Measurements from ENCODE around the gene SLC38A2.

Gene SLC38A2

DNA sequence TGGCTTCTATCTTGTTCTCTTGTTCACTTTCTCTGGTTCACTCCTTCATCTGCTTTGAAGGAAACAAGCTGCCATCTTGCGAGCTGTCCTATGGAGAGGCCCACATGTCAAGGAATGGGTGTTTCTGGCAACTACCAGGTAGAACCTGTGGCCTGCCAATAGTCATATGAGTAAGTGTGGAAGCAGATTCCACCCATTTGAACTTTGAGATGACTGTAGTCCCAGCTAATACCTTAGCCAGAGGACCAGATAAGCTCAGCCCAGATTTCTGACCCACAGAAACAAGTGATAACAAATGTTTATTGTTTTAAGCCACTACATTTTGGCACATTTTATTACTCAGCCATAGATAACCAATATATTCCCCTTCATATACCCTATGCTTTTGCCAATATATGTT is 4.0 kb upstream of the SLC38A2 start:
- Histone ChIP-seq H2AK5ac (ENCODE audit: low read length) (no peak overlapping the region), H2BK5ac (ENCODE audit: low read depth, low read length, poor library complexity) (no peak overlapping the region), H3K14ac (ENCODE audit: low read length) (no peak overlapping the region), H3K27me3 (ENCODE audit: insufficient read depth, low read length) (no peaks in the 10 kb centered on the region), H3K18ac (ENCODE audit: low read length) (no peak overlapping the region), H4K8ac (ENCODE audit: low read depth, low read length) (no peak overlapping the region), H3K4ac (ENCODE audit: low read depth, low read length) (no peak overlapping the region), H3K36me3 (ENCODE audit: control insufficient read depth in 1 of 2, insufficient read depth in 2 of 2, low read length in 2 of 2) (peaks cover 0 to 2% of the 10 kb centered on the region in 2 experiments), H3K27ac (ENCODE audit: low read depth, low read length) (no peak overlapping the region), H3K9me3 (ENCODE audit: insufficient read depth, low read depth, low read length) (no peaks in the 10 kb centered on the region), H2BK120ac (ENCODE audit: insufficient read depth, low read length, poor library complexity) (no peak overlapping the region), H2AFZ (ENCODE audit: insufficient read depth, low read length, poor library complexity) (no peak overlapping the region), H2BK12ac (ENCODE audit: low read length) (no peak overlapping the region), H4K12ac (ENCODE audit: low read depth, low read length) (no peak overlapping the region), H3K9ac (ENCODE audit: low read length) (no peak overlapping the region), H3K4me2 (ENCODE audit: low read length) (no peak overlapping the region), H3K79me2 (ENCODE audit: control insufficient read depth, insufficient read depth, low read length, poor library complexity) (peaks cover 8% of the 10 kb centered on the region), H4K91ac (ENCODE audit: low read depth, low read length) (no peak overlapping the region), H3K4me1 (ENCODE audit: control insufficient read depth in 1 of 2, insufficient read depth in 2 of 2, low read length in 2 of 2) (peaks cover 6 to 7% of the 10 kb centered on the region in 2 experiments), H3K4me3 (ENCODE audit: low read depth, low read length) (no peak overlapping the region), H3K79me1 (ENCODE audit: low read length) (peaks cover 14% of the 10 kb centered on the region), H3K23ac (ENCODE audit: low read length) (no peak overlapping the region)
- no peak for DNase-seq
- WGBS (ENCODE audit: extremely low coverage, insufficient coverage, insufficient read length): no CpG with 5 or more reads among the region's 1 CpG

DNA sequence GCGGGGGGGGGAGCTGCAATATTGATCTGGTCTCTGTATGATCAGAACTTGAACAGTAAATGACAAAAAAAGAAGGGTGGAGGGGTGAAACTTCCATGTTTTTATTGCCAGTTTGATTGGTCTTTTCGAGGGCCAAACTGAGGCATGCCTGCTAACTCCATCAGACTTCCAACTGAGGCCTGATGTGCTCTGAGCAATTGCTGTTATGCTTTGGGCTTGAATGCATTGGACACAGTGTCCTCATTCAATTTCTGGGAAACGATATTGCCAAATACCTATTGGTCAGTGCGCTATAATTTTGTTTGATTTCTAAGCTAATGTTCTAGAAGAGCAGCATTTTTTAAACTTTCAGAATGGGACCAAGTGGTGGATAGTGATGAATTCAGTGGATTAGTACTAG is 2.1 kb upstream of the SLC38A2 start:
- H3K79me1 ChIP-seq (ENCODE audit: low read length): peaks cover 19% of the 10 kb centered on the region
- H2BK5ac ChIP-seq (ENCODE audit: low read depth, low read length, poor library complexity): no peak overlapping the region
- no peak for DNase-seq

DNA sequence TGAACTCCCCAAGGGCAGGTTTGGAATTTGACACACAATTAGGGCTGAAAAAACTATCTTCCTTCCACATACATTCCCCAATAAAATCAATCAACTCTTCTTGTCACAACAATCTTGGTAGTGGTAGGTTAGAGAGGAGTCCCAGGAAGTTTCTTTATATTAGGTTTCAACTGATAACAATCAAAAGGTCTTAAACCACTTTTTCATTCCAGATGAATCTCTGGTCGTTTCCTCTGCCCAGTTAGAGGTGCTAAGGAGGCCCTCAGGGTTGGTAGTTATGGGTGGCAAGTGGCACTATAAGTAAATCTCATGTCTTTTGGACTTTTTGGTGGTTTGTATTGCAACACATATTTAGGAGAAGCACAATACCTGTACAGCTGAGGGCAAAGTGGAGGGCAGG is 1.7 kb upstream of the SLC38A2 start:
- H3K4me3 ChIP-seq (ENCODE audit: low read depth, low read length): no peak overlapping the region
- H3K36me3 ChIP-seq (ENCODE audit: control insufficient read depth in 1 of 2, insufficient read depth in 2 of 2, low read length in 2 of 2): peaks cover 8 to 9% of the 10 kb centered on the region in 2 experiments
- no CpG with 5 or more reads among the region's 1 CpG for WGBS (ENCODE audit: extremely low coverage, insufficient coverage, insufficient read length)
- H3K23ac ChIP-seq (ENCODE audit: low read length): no peak overlapping the region
- no peak overlapping the region for H2AK5ac ChIP-seq (ENCODE audit: low read length)
- no peaks in the 10 kb centered on the region for H3K9me3 ChIP-seq (ENCODE audit: insufficient read depth, low read depth, low read length)
- H3K4me1 ChIP-seq (ENCODE audit: control insufficient read depth in 1 of 2, insufficient read depth in 2 of 2, low read length in 2 of 2): peaks cover 6 to 7% of the 10 kb centered on the region in 2 experiments
- peaks cover 19% of the 10 kb centered on the region for H3K79me1 ChIP-seq (ENCODE audit: low read length)
- H2BK120ac ChIP-seq (ENCODE audit: insufficient read depth, low read length, poor library complexity): no peak overlapping the region
- no peak overlapping the region for H3K27ac ChIP-seq (ENCODE audit: low read depth, low read length)
- no peaks in the 10 kb centered on the region for H3K27me3 ChIP-seq (ENCODE audit: insufficient read depth, low read length)
- H3K9ac ChIP-seq (ENCODE audit: low read length): no peak overlapping the region
- no peak overlapping the region for H4K91ac ChIP-seq (ENCODE audit: low read depth, low read length)
- H3K14ac ChIP-seq (ENCODE audit: low read length): no peak overlapping the region
- H2BK12ac ChIP-seq (ENCODE audit: low read length): no peak overlapping the region
- peaks cover 15% of the 10 kb centered on the region for H3K79me2 ChIP-seq (ENCODE audit: control insufficient read depth, insufficient read depth, low read length, poor library complexity)
- no peak overlapping the region for H2BK5ac ChIP-seq (ENCODE audit: low read depth, low read length, poor library complexity)
- no peak overlapping the region for H4K8ac ChIP-seq (ENCODE audit: low read depth, low read length)
- no peak overlapping the region for H3K4me2 ChIP-seq (ENCODE audit: low read length)
- no peak for DNase-seq
- no peak overlapping the region for H3K4ac ChIP-seq (ENCODE audit: low read depth, low read length)
- no peak overlapping the region for H4K12ac ChIP-seq (ENCODE audit: low read depth, low read length)
- no peak overlapping the region for H3K18ac ChIP-seq (ENCODE audit: low read length)
- H2AFZ ChIP-seq (ENCODE audit: insufficient read depth, low read length, poor library complexity): no peak overlapping the region

More for the DNA sequence above, 2.1 kb upstream of the SLC38A2 start:
- Histone ChIP-seq H3K4me1 (ENCODE audit: control insufficient read depth in 1 of 2, insufficient read depth in 2 of 2, low read length in 2 of 2) (peaks cover 6 to 7% of the 10 kb centered on the region in 2 experiments), H3K27ac (ENCODE audit: low read depth, low read length) (no peak overlapping the region), H4K91ac (ENCODE audit: low read depth, low read length) (no peak overlapping the region), H3K14ac (ENCODE audit: low read length) (no peak overlapping the region), H3K4ac (ENCODE audit: low read depth, low read length) (no peak overlapping the region), H3K27me3 (ENCODE audit: insufficient read depth, low read length) (no peaks in the 10 kb centered on the region), H3K4me2 (ENCODE audit: low read length) (no peak overlapping the region), H4K8ac (ENCODE audit: low read depth, low read length) (no peak overlapping the region), H2BK120ac (ENCODE audit: insufficient read depth, low read length, poor library complexity) (no peak overlapping the region), H4K12ac (ENCODE audit: low read depth, low read length) (no peak overlapping the region), H3K23ac (ENCODE audit: low read length) (no peak overlapping the region), H2AFZ (ENCODE audit: insufficient read depth, low read length, poor library complexity) (no peak overlapping the region), H2BK12ac (ENCODE audit: low read length) (no peak overlapping the region), H2AK5ac (ENCODE audit: low read length) (no peak overlapping the region), H3K79me2 (ENCODE audit: control insufficient read depth, insufficient read depth, low read length, poor library complexity) (peaks cover 15% of the 10 kb centered on the region), H3K18ac (ENCODE audit: low read length) (no peak overlapping the region), H3K36me3 (ENCODE audit: control insufficient read depth in 1 of 2, insufficient read depth in 2 of 2, low read length in 2 of 2) (peaks cover 8% of the 10 kb centered on the region in 2 experiments), H3K9me3 (ENCODE audit: insufficient read depth, low read depth, low read length) (no peaks in the 10 kb centered on the region), H3K9ac (ENCODE audit: low read length) (no peak overlapping the region), H3K4me3 (ENCODE audit: low read depth, low read length) (no peak overlapping the region)
- no CpG with 5 or more reads among the region's 4 CpGs for WGBS (ENCODE audit: extremely low coverage, insufficient coverage, insufficient read length)

DNA sequence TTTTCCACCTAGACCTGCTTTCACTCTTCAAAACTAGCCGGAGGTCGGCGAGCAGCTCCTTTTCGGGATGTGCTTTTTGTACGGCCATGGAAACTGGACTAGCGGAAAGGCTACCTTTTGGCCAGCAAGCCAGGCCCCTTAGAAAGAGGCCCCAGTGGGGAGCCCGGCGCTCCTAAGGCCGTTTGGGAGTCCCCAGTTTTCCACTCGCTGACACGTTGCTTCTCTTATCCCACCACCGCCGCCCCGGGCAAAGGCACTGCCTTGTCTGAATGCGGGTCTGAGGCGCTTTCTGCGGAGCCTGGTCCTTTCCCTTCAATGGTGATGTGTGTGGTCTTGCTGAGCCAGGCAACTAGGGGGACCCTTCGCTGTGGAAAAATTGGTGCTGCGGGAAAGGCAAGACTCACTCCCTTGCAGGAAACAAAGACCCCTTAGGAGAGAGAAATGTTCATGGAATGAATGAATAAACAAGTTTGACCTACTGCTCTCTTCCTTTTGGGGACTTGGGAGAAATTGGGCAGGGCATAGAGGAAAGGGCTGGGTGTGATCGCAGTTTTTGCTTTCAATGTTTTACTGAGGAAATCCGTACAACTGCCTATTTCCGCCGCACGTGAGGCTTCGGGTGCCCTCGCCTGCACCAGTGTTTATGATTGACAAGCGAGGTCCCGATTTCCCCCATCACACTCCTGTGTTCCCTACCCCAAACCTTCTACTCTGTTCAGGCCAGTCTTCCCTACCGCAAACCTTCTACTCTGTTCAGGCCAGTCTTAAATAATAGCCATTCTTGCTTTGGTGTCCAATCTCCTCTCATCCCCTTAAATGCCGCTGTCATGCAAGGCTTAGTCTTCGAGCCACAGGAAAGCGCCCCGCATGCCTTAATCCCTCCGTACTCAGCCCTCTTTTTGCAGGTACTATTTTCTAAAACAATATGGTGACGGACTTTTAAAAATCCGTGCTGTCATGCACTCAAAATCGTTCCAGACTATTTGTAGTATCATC is 1.0 kb upstream of the SLC38A2 start:
- no peaks in the 10 kb centered on the region for H3K9me3 ChIP-seq (ENCODE audit: insufficient read depth, low read depth, low read length)
- H2AK5ac ChIP-seq (ENCODE audit: low read length): peak overlapping the region; percentile 5
- peak overlapping the region; percentile 97 for H3K4me2 ChIP-seq (ENCODE audit: low read length)
- peak overlapping the region; percentile 26 for H2BK5ac ChIP-seq (ENCODE audit: low read depth, low read length, poor library complexity)
- H3K27me3 ChIP-seq (ENCODE audit: insufficient read depth, low read length): no peaks in the 10 kb centered on the region
- peak overlapping the region; percentile 37 for H3K18ac ChIP-seq (ENCODE audit: low read length)
- H3K79me1 ChIP-seq (ENCODE audit: low read length): peaks cover 19% of the 10 kb centered on the region
- H3K4me1 ChIP-seq (ENCODE audit: control insufficient read depth in 1 of 2, insufficient read depth in 2 of 2, low read length in 2 of 2): peaks cover 6 to 7% of the 10 kb centered on the region in 2 experiments
- peak overlapping the region; percentile 34 for H2BK120ac ChIP-seq (ENCODE audit: insufficient read depth, low read length, poor library complexity)
- peaks cover 8 to 14% of the 10 kb centered on the region in 2 experiments for H3K36me3 ChIP-seq (ENCODE audit: control insufficient read depth in 1 of 2, insufficient read depth in 2 of 2, low read length in 2 of 2)
- H3K14ac ChIP-seq (ENCODE audit: low read length): peak overlapping the region; percentile 6
- H2BK12ac ChIP-seq (ENCODE audit: low read length): peak overlapping the region; percentile 19
- H4K91ac ChIP-seq (ENCODE audit: low read depth, low read length): peak overlapping the region; percentile 46
- peak overlapping the region; percentile 22 for H3K27ac ChIP-seq (ENCODE audit: low read depth, low read length)
- H3K4me3 ChIP-seq (ENCODE audit: low read depth, low read length): peak overlapping the region; percentile 20
- H2AFZ ChIP-seq (ENCODE audit: insufficient read depth, low read length, poor library complexity): peak overlapping the region; percentile 38
- H3K79me2 ChIP-seq (ENCODE audit: control insufficient read depth, insufficient read depth, low read length, poor library complexity): peaks cover 15% of the 10 kb centered on the region
- H4K12ac ChIP-seq (ENCODE audit: low read depth, low read length): peak overlapping the region; percentile 35
- peak overlapping the region; percentile 5 for H4K8ac ChIP-seq (ENCODE audit: low read depth, low read length)
- H3K23ac ChIP-seq (ENCODE audit: low read length): no peak overlapping the region
- peak overlapping the region; percentile 39 for H3K9ac ChIP-seq (ENCODE audit: low read length)
- WGBS (ENCODE audit: extremely low coverage, insufficient coverage, insufficient read length): no CpG with 5 or more reads among the region's 37 CpGs
- peak; percentile 62 to 83 for DNase-seq
- H3K4ac ChIP-seq (ENCODE audit: low read depth, low read length): peak overlapping the region; percentile 34
